Measurements from ENCODE around the gene SPOCK1.

DNA sequence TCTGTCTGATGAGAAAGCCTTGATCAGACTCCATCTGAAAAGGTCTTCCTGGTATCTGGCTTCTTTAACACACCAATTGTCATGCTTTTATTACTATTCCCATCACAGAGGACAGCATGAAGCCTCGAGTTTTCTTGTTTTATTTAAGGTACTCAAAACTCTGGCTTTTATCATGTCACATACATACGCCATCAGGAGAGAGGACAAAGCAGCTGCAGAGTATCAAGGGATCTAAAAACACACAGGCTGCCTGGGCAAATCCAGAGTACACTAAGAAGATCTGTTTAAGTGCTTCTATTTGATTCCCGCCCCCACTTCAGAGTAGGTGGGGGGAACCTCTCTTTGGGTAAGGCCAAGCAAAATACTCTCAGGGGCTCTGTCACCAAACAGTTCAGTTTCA is 277.2 kb downstream of the SPOCK1 start:
- TF ChIP-seq, protein P1, sequence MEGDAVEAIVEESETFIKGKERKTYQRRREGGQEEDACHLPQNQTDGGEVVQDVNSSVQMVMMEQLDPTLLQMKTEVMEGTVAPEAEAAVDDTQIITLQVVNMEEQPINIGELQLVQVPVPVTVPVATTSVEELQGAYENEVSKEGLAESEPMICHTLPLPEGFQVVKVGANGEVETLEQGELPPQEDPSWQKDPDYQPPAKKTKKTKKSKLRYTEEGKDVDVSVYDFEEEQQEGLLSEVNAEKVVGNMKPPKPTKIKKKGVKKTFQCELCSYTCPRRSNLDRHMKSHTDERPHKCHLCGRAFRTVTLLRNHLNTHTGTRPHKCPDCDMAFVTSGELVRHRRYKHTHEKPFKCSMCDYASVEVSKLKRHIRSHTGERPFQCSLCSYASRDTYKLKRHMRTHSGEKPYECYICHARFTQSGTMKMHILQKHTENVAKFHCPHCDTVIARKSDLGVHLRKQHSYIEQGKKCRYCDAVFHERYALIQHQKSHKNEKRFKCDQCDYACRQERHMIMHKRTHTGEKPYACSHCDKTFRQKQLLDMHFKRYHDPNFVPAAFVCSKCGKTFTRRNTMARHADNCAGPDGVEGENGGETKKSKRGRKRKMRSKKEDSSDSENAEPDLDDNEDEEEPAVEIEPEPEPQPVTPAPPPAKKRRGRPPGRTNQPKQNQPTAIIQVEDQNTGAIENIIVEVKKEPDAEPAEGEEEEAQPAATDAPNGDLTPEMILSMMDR (conservative IDR thresholded peaks at IDR 0.05; ENCODE audit: low read depth in 2 of 2), result no peak
- no peak for TF ChIP-seq EZH2phosphoT487 (IDR thresholded peaks at IDR 0.05; ENCODE audit: unreplicated experiment)
- no peak for TF ChIP-seq EZH2 (IDR thresholded peaks at IDR 0.05; ENCODE audit: low read depth, unreplicated experiment)
- TF ChIP-seq CREB1 (CRISPR knock-in tag; IDR thresholded peaks at IDR 0.05; ENCODE audit: low read depth), result no peak
- no peak for TF ChIP-seq POLR2AphosphoS5 (IDR thresholded peaks at IDR 0.05; ENCODE audit: low read depth)
- TF ChIP-seq, protein P2, sequence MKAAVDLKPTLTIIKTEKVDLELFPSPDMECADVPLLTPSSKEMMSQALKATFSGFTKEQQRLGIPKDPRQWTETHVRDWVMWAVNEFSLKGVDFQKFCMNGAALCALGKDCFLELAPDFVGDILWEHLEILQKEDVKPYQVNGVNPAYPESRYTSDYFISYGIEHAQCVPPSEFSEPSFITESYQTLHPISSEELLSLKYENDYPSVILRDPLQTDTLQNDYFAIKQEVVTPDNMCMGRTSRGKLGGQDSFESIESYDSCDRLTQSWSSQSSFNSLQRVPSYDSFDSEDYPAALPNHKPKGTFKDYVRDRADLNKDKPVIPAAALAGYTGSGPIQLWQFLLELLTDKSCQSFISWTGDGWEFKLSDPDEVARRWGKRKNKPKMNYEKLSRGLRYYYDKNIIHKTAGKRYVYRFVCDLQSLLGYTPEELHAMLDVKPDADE (IDR thresholded peaks at IDR 0.05), result no peak
- TF ChIP-seq, protein P3, sequence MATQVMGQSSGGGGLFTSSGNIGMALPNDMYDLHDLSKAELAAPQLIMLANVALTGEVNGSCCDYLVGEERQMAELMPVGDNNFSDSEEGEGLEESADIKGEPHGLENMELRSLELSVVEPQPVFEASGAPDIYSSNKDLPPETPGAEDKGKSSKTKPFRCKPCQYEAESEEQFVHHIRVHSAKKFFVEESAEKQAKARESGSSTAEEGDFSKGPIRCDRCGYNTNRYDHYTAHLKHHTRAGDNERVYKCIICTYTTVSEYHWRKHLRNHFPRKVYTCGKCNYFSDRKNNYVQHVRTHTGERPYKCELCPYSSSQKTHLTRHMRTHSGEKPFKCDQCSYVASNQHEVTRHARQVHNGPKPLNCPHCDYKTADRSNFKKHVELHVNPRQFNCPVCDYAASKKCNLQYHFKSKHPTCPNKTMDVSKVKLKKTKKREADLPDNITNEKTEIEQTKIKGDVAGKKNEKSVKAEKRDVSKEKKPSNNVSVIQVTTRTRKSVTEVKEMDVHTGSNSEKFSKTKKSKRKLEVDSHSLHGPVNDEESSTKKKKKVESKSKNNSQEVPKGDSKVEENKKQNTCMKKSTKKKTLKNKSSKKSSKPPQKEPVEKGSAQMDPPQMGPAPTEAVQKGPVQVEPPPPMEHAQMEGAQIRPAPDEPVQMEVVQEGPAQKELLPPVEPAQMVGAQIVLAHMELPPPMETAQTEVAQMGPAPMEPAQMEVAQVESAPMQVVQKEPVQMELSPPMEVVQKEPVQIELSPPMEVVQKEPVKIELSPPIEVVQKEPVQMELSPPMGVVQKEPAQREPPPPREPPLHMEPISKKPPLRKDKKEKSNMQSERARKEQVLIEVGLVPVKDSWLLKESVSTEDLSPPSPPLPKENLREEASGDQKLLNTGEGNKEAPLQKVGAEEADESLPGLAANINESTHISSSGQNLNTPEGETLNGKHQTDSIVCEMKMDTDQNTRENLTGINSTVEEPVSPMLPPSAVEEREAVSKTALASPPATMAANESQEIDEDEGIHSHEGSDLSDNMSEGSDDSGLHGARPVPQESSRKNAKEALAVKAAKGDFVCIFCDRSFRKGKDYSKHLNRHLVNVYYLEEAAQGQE (IDR thresholded peaks at IDR 0.05; ENCODE audit: unreplicated experiment), result no peak

All from GM23338 (cell line).